GM21423 (cell line): ENCODE measurements around the gene KANSL1.
"Not testable (repeated sequence)": the region's sequence is repeated elsewhere in the genome, so short reads cannot be mapped to it uniquely, and the experiment has no call there.

Experiments used
- ATAC-seq: cut with Tn5 transposase; IDR thresholded peaks from one replicate; pipeline ENCODE4 v1.9.1; 2021; ENCODE audit warnings: mild to moderate bottlenecking, moderate library complexity; ENCODE audit not compliant: unreplicated experiment

Gene KANSL1

GRCh38 chr17:46193151-46193625 lies at the start of gene KANSL1:
Gene KANSL1 (minus strand): TSS chr17:46193429. CDS start chr17:46172143, 21,286 bp downstream.
- peak; percentile 63 for ATAC-seq

GRCh38 chr17:46231359-46231758 lies 38.1 kb upstream of the KANSL1 start:
- ATAC-seq = not testable (repeated sequence)

GRCh38 chr17:46225274-46225794 lies 32.1 kb upstream of the KANSL1 start:
- ATAC-seq = peak; percentile 99

- ATAC-seq = peak; percentile 44
Observed at GRCh38 chr17:46224864-46225263, 31.6 kb upstream of the KANSL1 start.

- ATAC-seq = not testable (repeated sequence)
Observed at GRCh38 chr17:46223041-46223440, 29.8 kb upstream of the KANSL1 start.

GRCh38 chr17:46216682-46217081 lies 23.5 kb upstream of the KANSL1 start:
- ATAC-seq = no peak

DNA sequence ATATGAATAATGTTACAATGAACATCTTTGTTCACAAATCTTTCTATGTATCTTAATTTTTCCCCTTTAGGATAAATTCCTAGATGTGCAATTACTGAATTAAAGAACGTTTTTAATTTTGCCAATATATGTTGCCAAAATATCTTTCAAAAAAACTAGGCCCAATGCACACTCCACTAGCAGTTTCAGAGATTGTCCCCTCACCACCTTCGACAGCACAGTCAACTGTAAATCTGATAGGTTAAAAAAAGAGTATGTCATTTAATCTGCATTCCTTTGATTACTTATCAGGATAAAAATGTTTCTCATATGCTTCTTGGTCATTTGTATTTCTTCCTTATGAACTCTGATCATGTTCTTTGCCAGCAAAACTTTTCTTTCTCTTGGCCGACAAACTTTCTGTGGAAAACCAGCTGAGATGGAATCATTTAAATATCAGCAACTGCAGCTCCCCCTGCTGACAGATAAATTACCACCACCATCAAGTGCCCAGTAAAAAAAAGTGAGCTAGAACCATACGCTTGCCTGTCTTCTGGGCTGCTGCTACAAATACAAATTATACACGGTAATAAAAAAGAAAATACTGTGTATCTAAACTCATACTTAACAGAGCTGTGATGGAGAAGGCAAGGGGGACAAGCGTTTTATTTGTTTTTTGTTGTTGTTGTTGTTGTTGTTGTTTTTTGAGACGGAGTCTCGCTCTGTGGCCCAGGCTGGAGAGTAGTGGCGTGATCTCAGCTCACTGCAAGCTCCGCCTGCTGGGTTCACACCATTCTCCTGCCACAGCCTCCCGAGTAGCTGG lies 19.6 kb upstream of the KANSL1 start:
- no peak for ATAC-seq

DNA sequence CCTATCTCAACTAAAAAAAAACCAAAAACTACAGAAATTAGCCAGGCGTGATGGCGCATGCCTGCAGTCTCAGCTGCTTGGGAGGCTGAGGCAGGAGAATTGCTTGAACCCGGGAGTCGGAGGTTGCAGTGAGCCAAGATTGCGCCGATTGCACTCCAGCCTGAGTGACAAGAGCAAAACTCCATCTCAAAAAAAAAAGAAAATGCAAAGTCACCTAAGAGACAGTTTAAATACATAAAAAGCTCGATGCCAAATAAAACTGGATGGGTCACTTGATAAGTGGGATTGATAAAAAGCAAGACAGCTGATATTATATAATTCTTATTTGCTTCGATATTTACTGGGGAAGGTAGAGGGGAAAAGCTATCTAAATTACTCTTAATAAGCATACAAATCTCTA lies 15.8 kb upstream of the KANSL1 start:
- ATAC-seq = no peak

- ATAC-seq = no peak
Observed at GRCh38 chr17:46205975-46206374, 12.7 kb upstream of the KANSL1 start.

DNA sequence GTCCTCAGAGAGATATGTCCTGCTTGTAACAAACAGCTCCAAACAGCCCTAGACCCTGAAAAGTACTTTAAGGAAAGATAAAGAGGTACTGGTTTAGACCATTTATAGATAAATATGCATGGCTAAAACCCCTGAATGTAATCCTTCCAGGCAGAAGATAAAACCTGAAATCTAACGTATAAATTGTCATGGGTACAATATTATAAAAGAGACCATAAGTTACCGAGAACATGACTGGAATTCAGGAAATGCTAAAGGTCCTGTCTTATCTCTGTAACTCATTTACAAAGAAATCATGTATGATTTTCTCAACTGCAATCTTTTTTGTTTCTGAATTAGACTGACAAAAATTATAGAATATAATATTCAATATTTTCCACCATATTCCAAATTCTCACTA lies 9.2 kb upstream of the KANSL1 start:
- no peak for ATAC-seq

DNA sequence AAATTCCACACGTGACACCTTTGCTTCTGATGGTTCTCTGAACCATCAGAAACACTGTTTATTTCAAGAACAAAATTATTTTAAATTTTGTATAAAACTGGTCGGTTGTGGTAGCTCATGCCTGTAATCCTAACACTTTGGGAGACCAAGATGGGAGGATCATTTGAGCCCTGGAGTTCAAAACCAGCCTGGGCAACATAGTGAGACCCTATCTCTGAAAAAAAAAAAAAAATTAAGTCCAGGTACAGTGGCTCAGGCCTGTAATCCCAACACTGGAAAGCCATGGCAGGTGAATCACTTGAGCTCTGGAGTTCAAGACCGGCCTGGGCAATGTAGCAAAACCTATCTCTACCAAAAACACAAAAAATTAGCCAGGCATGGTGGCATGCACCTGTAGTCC lies 8.3 kb upstream of the KANSL1 start:
- no peak for ATAC-seq

GRCh38 chr17:46200197-46200596 lies 7.0 kb upstream of the KANSL1 start:
- ATAC-seq = no peak

DNA sequence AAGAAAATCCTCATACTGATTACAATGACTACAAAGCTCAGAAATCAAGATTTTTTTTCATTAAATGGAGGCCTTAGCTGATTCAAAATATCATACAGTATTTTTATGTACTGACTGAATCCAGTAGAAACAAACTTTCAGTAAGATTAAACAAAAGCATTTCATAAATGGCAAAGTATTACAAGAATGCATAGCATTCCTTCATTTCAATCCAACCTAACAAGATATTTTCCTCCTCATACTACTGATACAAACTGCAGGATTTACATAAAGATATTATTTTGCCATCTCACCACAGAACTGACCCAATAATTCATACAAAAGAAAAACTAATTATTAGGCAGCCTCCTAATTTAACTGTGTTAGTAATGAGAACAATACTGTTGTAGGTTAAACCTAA lies 6.2 kb upstream of the KANSL1 start:
- no peak for ATAC-seq

- no peak for ATAC-seq
Observed at GRCh38 chr17:46198233-46198632, 5.0 kb upstream of the KANSL1 start.

GRCh38 chr17:46197530-46197929 lies 4.3 kb upstream of the KANSL1 start:
- no peak for ATAC-seq

DNA sequence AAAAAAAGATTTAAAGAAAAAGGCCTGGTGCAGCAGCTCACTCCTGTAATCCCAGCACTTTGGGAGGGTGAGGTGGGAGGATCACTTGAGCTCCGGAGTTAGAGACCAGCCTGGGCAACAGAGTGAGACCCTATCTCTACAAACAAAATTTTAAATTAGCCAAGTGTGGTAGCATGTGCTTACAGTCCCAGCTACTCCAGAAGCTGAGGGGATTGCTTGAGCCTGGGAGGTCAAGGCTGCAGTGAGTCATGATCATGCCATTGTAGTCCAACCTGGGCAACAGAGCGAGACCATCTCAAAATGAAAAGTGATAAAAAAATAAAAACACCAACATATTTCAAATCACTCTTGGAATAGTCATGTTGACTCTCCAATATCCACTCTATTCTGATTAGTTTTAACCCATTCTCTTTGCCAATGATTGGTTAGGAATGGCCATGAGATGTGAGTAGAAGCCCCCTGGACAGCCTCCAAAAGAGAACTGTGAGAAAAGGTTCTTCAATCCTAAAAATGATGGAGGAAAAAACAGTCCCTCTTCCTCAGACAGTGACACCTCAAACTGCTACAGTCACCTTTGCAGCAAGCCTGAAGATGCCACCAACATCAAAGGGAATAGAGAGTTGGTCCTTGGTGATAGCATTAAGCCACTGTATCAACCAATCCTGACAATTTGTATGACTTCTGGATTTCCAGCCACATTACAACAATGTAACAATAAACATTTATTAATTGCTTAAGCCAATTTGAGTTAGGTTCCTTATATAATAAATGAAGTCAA lies 2.9 kb upstream of the KANSL1 start:
- no peak for ATAC-seq

DNA sequence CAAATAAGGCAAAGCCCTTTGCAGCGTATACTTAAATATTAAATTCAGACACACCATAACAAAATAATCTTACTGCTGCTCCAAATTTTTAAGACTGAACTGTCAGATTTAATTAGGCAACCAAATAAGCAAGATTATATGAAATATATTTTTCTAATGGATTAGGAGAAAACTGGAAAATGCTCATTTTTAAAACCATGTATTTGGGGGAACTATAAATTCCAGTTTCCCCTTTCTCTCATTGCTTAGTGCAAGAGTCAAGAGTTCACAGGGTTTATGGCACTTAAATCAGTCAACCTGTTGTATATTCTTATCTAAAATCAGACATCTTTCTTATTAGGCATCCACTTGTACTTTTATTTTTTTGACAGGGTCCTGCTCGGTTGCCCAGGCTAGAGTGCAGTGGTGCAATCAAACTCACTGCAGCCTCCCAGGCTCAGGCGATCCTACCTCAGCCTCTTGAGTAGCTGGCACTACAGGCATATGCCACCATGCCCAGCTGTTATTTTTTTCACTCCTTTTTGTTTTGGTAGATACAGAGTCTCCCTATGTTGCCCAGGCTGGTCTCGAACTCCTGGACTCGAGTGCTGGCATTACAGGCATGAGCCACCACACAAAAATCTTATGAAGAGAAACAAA lies 2.1 kb upstream of the KANSL1 start:
- no peak for ATAC-seq

DNA sequence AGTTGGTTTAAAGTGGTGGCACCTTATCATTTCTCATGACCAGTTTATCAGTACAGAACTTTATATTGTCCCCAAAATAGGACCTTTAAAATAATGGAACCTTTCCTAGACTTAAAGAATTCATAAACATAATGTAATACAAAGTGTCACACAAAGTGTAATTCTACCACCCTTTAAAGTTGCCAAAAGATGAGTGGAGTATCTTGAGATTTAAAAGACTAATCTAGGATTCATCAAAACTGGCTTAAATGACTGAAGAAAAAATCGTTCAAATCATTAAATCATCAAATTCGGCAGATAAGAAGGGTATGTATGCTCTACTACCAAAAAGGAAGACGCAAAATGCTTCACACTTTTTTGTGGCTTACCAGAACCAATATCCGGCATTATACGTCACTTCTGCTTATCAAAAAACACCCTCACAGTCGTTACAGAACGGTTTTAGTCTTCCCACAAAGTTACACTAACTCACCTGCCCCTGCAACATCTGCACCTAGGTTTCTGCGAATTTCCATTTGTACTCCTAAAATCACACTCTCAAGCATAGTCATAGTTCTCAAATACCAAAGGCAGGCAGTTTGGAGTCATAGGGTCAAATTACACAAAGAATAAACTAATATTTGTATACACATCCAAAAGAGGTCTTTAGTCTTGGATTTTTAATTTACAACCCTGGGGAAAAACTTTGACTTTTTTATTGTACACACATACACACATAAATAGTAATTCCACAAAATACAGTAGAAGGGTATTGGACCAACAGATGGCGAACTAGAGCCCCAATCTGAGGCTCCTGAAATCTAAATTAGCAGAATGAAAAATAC lies 1.4 kb upstream of the KANSL1 start:
- ATAC-seq = no peak

DNA sequence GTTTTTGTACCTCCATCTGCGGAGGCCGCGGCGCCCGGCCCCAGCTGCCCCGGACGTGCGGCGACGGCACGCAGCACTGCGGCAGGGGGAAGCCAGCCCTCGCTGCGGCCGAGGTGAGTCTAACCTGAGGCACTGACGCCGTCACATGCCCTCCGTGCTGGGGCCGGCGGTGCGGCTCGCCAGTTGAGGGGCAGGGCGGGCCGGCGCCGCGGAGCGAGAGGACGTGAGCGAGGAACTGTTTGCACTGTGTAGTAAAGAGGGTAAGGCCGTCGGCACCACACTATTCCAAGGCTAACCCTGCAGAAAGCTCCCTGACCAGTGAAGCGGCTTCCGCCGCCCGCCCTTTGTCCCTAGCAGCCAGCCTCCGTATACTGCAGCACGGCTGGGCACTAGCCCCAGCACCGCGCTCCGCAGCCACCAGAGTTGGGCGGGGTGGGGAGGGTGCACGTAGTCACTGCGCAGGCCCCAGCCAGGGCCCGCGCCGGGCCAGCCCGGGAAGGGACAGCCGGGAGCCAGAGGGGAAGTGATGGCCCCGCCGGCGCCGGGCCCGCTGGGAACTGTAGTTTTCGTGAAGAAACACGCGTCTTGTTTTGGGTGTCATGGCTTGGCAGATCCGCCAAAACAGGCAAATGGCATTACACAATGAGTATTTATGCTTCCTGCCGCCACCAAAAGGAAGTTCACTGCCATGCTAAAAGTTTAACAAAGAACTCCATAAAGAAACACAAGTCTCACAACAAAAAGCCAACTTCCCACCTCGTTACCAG lies 580 bp upstream of the KANSL1 start:
- ATAC-seq = peak; percentile 64
